Measurements from ENCODE around the gene CERK.
A peak's percentile ranks its signal among the peaks of the same experiment; 100 is the strongest.

The CERK gene

GRCh38 chr22:46695346-46696228, 42.5 kb downstream of the CERK start:
- peak; percentile 65 for DNase-seq

- DNase-seq: no peak
Observed at GRCh38 chr22:46694416-46695170, 43.5 kb downstream of the CERK start.

- no peak for DNase-seq
Observed at GRCh38 chr22:46693634-46694415, 44.2 kb downstream of the CERK start.

- DNase-seq: no peak
Observed at GRCh38 chr22:46691571-46691970, 46.5 kb downstream of the CERK start.

- no peak for DNase-seq
Observed at GRCh38 chr22:46690146-46690545, 47.9 kb downstream of the CERK start.

- DNase-seq: peak; percentile 78
Observed at GRCh38 chr22:46688949-46689348, 49.1 kb downstream of the CERK start.

- no peak for DNase-seq
Observed at GRCh38 chr22:46687460-46687859, 50.6 kb downstream of the CERK start.

GRCh38 chr22:46687048-46687444, 51.0 kb downstream of the CERK start:
- DNase-seq: no peak

GRCh38 chr22:46686221-46687047, 51.6 kb downstream of the CERK start:
- DNase-seq: no peak

- DNase-seq: peak; percentile 54
Observed at GRCh38 chr22:46684706-46685105, 53.3 kb downstream of the CERK start.

GRCh38 chr22:46682011-46682731, 55.9 kb downstream of the CERK start:
- no peak for DNase-seq

GRCh38 chr22:46681010-46681409, 57.0 kb downstream of the CERK start:
- DNase-seq: no peak

- DNase-seq: no peak
Observed at GRCh38 chr22:46679706-46680269, 58.3 kb downstream of the CERK start.

GRCh38 chr22:46678785-46679700, 59.0 kb downstream of the CERK start:
- DNase-seq: no peak

- no peak for DNase-seq
Observed at GRCh38 chr22:46678003-46678657, 59.9 kb downstream of the CERK start.

GRCh38 chr22:46677323-46678002, 60.6 kb downstream of the CERK start:
- DNase-seq: no peak

GRCh38 chr22:46676881-46677280, 61.2 kb downstream of the CERK start:
- no peak for DNase-seq

GRCh38 chr22:46676479-46676878, 61.6 kb downstream of the CERK start:
- DNase-seq: no peak

- DNase-seq: no peak
Observed at GRCh38 chr22:46675938-46676337, 62.1 kb downstream of the CERK start.

Measured in DMS153 (cell line).